OCI-LY7 (cell line): Measurements from ENCODE around the gene PRR23B. TPM values are rescaled to one million over a fixed set of nuclear protein-coding genes. Genes with fewer than 3 reads are reported as not detected.

Experiments used
- BruUV-seq: library from RNA; stranded (reverse); fragments of 400-500 nt; replicated peaks from 2 replicates; lab custom pipeline; 2021; lab: Mats Ljungman, UMichigan
- CTCF ChIA-PET: fragments of 300-600 bp; sonication (Branson Sonifier 250); formaldehyde crosslinking; loops from one replicate; lab custom pipeline; 2022; ENCODE audit warnings: antibody characterized with exemption; ENCODE audit not compliant: unreplicated experiment; lab: Charles Lee
- POLR2A ChIA-PET: fragments of 300-600 bp; sonication (Branson Sonifier 250); formaldehyde crosslinking; loops from one replicate; lab custom pipeline; 2022; ENCODE audit warnings: antibody characterized with exemption; lab: Charles Lee
- DNase-seq: peaks from one replicate; pipeline ENCODE4 v3.0.0-alpha.2; 2015; ENCODE audit warnings: low spot score
- H2AFZ ChIP-seq: fragments of 200-600 bp; sonication (generic), shearing (Covaris generic); 2 replicates; pipeline ENCODE4 v1.6.1; 2014; ENCODE audit warnings: mild to moderate bottlenecking, antibody characterized with exemption, low read length, moderate library complexity
- H3K27ac ChIP-seq: fragments of 200-600 bp; sonication (generic); 2 replicates; pipeline ENCODE4 v1.5.1; 2014; ENCODE audit warnings: mixed run types, low read depth, mild to moderate bottlenecking, moderate library complexity, low read length, inconsistent platforms; ENCODE audit not compliant: poor library complexity, severe bottlenecking
- H3K36me3 ChIP-seq: fragments of 200-600 bp; sonication (generic); 2 replicates; pipeline ENCODE4 v1.6.1; 2014; ENCODE audit warnings: mild to moderate bottlenecking, antibody characterized with exemption, low read length, moderate library complexity, mixed read lengths; ENCODE audit not compliant: insufficient read depth
- H3K4me1 ChIP-seq: fragments of 200-600 bp; sonication (generic); 2 replicates; pipeline ENCODE4 v1.5.1; 2014; ENCODE audit warnings: mild to moderate bottlenecking, low read length; ENCODE audit not compliant: insufficient read depth, poor library complexity, severe bottlenecking
- H3K4me2 ChIP-seq: fragments of 200-600 bp; sonication (generic); 2 replicates; pipeline ENCODE4 v1.6.1; 2014; ENCODE audit warnings: mild to moderate bottlenecking, low read length
- H3K4me3 ChIP-seq: fragments of 200-600 bp; sonication (generic); 2 replicates; pipeline ENCODE4 v1.5.1; 2014; ENCODE audit warnings: mild to moderate bottlenecking, low read depth, low read length; ENCODE audit not compliant: poor library complexity, severe bottlenecking
- H3K79me2 ChIP-seq: fragments of 200-600 bp; sonication (generic); 2 replicates; pipeline ENCODE4 v1.6.1; 2016; ENCODE audit warnings: low read depth, mild to moderate bottlenecking, low read length, moderate library complexity, mixed read lengths; ENCODE audit not compliant: insufficient read depth
- H3K9me2 ChIP-seq: fragments of 200-600 bp; sonication (generic); 2 replicates; pipeline ENCODE4 v1.6.1; 2016; ENCODE audit warnings: mild to moderate bottlenecking, low read length, mixed read lengths; ENCODE audit not compliant: insufficient read depth
- H3K9me3 ChIP-seq: fragments of 200-600 bp; sonication (generic); 2 replicates; pipeline ENCODE4 v1.6.1; 2014; ENCODE audit warnings: mild to moderate bottlenecking, mixed run types, low read length, mixed read lengths
- H4K20me1 ChIP-seq: fragments of 200-600 bp; sonication (generic); 2 replicates; pipeline ENCODE4 v1.6.1; 2014; ENCODE audit warnings: mild to moderate bottlenecking, antibody characterized with exemption, low read length, moderate library complexity, mixed read lengths; ENCODE audit not compliant: insufficient read depth
- CTCF ChIP-seq: fragments of 200-600 bp; sonication (generic); conservative IDR thresholded peaks from 2 replicates; pipeline ENCODE4 v1.5.1; 2014; ENCODE audit warnings: mild to moderate bottlenecking, antibody characterized with exemption, low read length, moderate library complexity, mixed read lengths
- EZH2phosphoT487 ChIP-seq: fragments of 200-600 bp; sonication (generic); IDR thresholded peaks from 2 replicates; pipeline ENCODE4 v1.6.1; 2018; ENCODE audit warnings: low read depth, borderline replicate concordance, mild to moderate bottlenecking, mixed run types, antibody characterized with exemption, low read length, moderate library complexity, mixed read lengths
- intact Hi-C: fragments of 100-400 bp; cut with micrococcal nuclease; formaldehyde crosslinking; loops from one replicate; pipeline ENCODE4 v1.10.0; 2022; ENCODE audit not compliant: unreplicated experiment
- total RNA-seq, 2 experiments: library from RNA; depleted of rRNA in 1 of 2; stranded (reverse); fragments of >200 nt in 1 of 2; shearing (Covaris generic) in 1 of 2; gene quantifications; 2 replicates each; pipeline ENCODE4 v1.2.3, GENCODE V29; 2014 to 2022

The PRR23B gene
- total RNA-seq, 2 experiments from 2014 or later, result not detected

DNA sequence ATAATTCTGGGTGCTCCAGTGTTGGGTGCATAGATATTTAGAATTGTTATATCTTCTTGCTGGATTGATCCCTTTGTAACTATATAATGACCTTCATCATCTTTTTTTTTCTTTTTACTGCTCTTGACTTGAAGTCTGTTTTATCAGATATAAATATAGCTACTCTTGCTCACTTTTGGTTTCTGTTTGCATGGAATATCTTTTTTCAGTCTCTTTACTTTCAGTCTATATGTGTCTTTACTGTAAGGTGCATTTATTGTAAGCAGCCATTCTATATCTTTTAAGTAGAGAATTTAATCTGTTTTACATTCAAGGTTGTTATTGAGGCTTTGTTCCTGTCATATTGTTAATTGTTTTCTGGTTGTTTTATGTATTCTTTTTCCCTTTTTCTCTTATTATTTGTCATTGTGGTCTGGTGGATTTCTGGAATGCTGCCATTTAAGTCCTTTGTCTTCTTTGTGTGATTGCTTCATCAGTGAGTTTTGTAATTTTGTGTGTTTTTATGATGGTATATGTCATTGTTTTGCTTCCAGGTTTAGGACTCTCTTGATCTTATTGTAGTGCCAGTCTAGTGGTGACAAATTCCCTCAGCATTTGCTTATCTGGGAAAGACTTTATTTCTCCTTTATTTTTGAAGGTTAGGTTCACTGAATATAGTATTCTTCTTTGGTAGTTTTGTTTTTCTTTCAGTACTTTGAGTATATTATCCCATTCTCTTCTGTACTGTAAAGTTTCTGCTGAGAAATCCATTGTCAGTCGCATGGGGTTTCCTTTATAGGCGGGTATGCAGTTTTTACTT, 32.3 kb upstream of the PRR23B start:
- no TSS peak for BruUV-seq
- DNase-seq, result no peak
- no peak overlapping the region for H3K4me3 ChIP-seq
- no peak for TF ChIP-seq CTCF
- TF ChIP-seq EZH2phosphoT487, result no peak
- H3K4me1 ChIP-seq, result no peaks in the 10 kb centered on the region
- ChIA-PET POLR2A (no interaction called here), CTCF (no interaction called here)
- no peak overlapping the region for H3K27ac ChIP-seq
- no peaks in the 10 kb centered on the region for H4K20me1 ChIP-seq
- H3K9me3 ChIP-seq, result no peaks in the 10 kb centered on the region
- H2AFZ ChIP-seq, result no peak overlapping the region
- no peaks in the 10 kb centered on the region for H3K36me3 ChIP-seq
- H3K4me2 ChIP-seq, result no peak overlapping the region
- H3K79me2 ChIP-seq, result no peaks in the 10 kb centered on the region
- intact Hi-C loops, result no loop called here
- H3K9me2 ChIP-seq, result 0 out of 2 replicates have a peak, but pooled peaks cover 5% of the 10 kb centered on the region

GRCh38 chr3:139044366-139045210, 23.9 kb upstream of the PRR23B start, which contains the start of gene PRR23C:
TSS of gene PRR23C (minus strand) at chr3:139044892. CDS start at chr3:139044620, 272 bp downstream.
- H3K4me2 ChIP-seq, result no peak within 1 kb of the TSS
- no peaks in the 10 kb centered on the region for H3K36me3 ChIP-seq
- no peak within 1 kb of the TSS for H2AFZ ChIP-seq
- CTCF ChIA-PET, result no interaction called here
- TF ChIP-seq CTCF, result no peak
- no peak for TF ChIP-seq EZH2phosphoT487
- intact Hi-C loops, result no loop called here
- H3K4me3 ChIP-seq, result no peak within 1 kb of the TSS
- BruUV-seq, result no TSS peak
- H3K79me2 ChIP-seq, result no peaks in the 10 kb centered on the region
- no peaks in the 10 kb centered on the region for H3K9me3 ChIP-seq
- no peaks in the 10 kb centered on the region for H4K20me1 ChIP-seq
- no peak for DNase-seq
- no peaks in the 10 kb centered on the region for H3K4me1 ChIP-seq
- POLR2A ChIA-PET, result no interaction called here
- no peaks in the 10 kb centered on the region for H3K9me2 ChIP-seq
- H3K27ac ChIP-seq, result no peak within 1 kb of the TSS
